ENCODE measurements around the gene ANKFY1. TPM values are rescaled to one million over a fixed set of nuclear protein-coding genes. Genes with fewer than 3 reads are reported as not detected.
A peak's percentile ranks its signal among the peaks of the same experiment; 100 is the strongest.

The ANKFY1 gene
- total and polyA plus RNA-seq, 9 of the 15 experiments (the other 6 are each of a cell fraction or from before 2014, with no cell fraction given): 4.3 to 25.6 (median 12.2) TPM

- TF ChIP-seq RBFOX2 (IDR thresholded peaks at IDR 0.05; ENCODE audit: low read depth, low read length): no peak
- no peak for TF ChIP-seq SOX6 (IDR thresholded peaks at IDR 0.05)
- TF ChIP-seq EGR1 (conservative IDR thresholded peaks at IDR 0.05): peak; percentile 62
- 0 out of 2 replicates have a peak, but pooled peaks have one; percentile 11 for TF ChIP-seq SMAD4 (CRISPR knock-in tag; conservative IDR thresholded peaks at IDR 0.05)
- TF ChIP-seq L3MBTL2 (IDR thresholded peaks at IDR 0.05): 0 out of 2 replicates have a peak, but pooled peaks have one; percentile 26
- no peak for TF ChIP-seq HNRNPH1 (optimal IDR thresholded peaks at IDR 0.05; ENCODE audit: low read depth, low read length)
- TF ChIP-seq, protein P1, sequence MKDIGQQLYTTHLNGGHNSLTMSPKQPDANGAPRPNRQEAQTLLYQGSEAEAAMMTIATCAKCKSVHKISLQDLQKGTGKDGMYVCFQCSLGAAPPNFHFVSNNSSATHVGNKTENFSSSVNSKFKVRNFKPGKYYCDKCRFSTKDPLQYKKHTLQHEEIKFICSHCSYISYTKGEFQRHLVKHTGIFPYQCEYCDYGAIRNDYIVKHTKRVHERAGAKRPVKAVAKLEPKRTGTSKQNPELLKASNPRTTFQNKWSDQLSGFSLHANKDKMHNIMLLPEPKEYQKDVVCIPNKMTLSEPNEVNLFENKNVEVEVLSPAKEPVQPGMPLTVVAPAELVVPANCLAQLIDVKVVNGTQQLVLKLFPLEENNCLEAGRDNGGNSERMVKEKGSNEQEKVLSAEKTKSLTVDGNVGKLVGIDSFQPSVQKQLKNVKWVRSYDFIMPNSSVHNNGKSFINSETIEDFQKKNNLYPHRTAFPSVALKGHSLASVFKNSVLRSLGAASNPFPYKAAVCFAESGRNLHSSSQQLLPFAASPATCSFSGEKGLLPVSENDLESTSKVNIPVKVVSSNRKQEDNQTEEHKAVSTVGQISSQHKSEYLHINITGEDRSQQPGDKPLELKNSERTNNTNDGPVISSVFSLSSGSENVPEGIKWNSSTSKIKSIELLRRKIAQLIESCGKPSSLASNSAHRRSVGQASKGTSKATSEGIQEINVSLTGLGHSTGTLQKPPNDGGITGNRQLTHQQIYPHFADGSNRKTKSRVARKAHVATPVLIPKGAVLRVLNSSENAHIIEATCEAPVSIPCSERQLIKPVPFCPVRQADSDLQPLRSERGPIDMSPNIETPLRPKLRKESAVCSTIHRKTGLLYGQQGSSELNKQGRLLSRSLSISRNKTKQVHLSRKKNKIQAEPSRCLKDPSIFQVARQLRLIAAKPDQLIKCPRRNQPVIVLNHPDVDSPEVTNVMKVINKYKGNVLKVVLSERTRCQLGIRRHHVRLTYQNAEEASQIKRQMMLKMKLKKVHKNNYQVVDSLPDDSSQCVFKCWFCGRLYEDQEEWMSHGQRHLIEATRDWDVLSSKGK (CRISPR knock-in tag; IDR thresholded peaks at IDR 0.05): no peak
- no peak for TF ChIP-seq SIN3A (IDR thresholded peaks at IDR 0.05; ENCODE audit: borderline replicate concordance in 2 of 2, control insufficient read depth in 1 of 2, low read depth in 2 of 2, low read length in 2 of 2)
These were observed 121.5 kb downstream of the ANKFY1 start (continued) for GRCh38 chr17:4142107-4142900.

Measured in K562 (cell line).